IMR-90 (cell line): ENCODE data around the gene OXLD1. TPM values are rescaled to one million over a fixed set of nuclear protein-coding genes. Genes with fewer than 3 reads are reported as not detected.

Experiments
- ATAC-seq: fragments of 200-7000 bp; cut with Tn5 transposase; 2 replicates; pipeline ENCODE4 v1.9.1; 2020; ENCODE audit warnings: low read depth, mild to moderate bottlenecking, moderate library complexity
- BruUV-seq: library from RNA; stranded (reverse); fragments of 400-500 nt; replicated peaks from 2 replicates; lab custom pipeline; 2021; lab: Mats Ljungman, UMichigan
- CTCF ChIA-PET: fragments of 300-600 bp; formaldehyde crosslinking; extraction: SDS; loops from one replicate; lab custom pipeline; 2021; ENCODE audit warnings: antibody characterized with exemption; lab: Yijun Ruan, JAX
- POLR2A ChIA-PET: fragments of 300-600 bp; sonication (Branson Sonifier 250); formaldehyde crosslinking; loops from one replicate; lab custom pipeline; 2022; ENCODE audit warnings: antibody characterized with exemption; ENCODE audit not compliant: unreplicated experiment; lab: Charles Lee
- DNase-seq: peaks from one replicate; pipeline ENCODE4 v3.0.0; 2013
- H2AFZ ChIP-seq: replicated peaks from 2 replicates; pipeline ENCODE3; 2013; ENCODE audit warnings: low read length, mild to moderate bottlenecking; ENCODE audit not compliant: poor library complexity
- H2AK5ac ChIP-seq: 2 replicates; pipeline ENCODE4 v1.6.1; 2013; ENCODE audit warnings: low read depth, low read length, inconsistent platforms
- H2AK9ac ChIP-seq: replicated peaks from 2 replicates; pipeline ENCODE3; 2013; ENCODE audit warnings: mild to moderate bottlenecking, low read depth, low read length, moderate library complexity; ENCODE audit not compliant: poor library complexity
- H2BK120ac ChIP-seq: 2 replicates; pipeline ENCODE4 v1.6.1; 2013; ENCODE audit warnings: low read depth, low read length, inconsistent platforms
- H2BK15ac ChIP-seq: 3 replicates; pipeline ENCODE4 v1.6.1; 2013; ENCODE audit warnings: low read depth, low read length, inconsistent platforms
- H2BK20ac ChIP-seq: 2 replicates; pipeline ENCODE4 v1.6.1; 2013; ENCODE audit warnings: low read depth, mild to moderate bottlenecking, inconsistent platforms, low read length, moderate library complexity
- H2BK5ac ChIP-seq: 2 replicates; pipeline ENCODE4 v1.6.1; 2013; ENCODE audit warnings: mild to moderate bottlenecking, low read depth, low read length, inconsistent platforms; ENCODE audit not compliant: poor library complexity, severe bottlenecking
- H3K14ac ChIP-seq: replicated peaks from 2 replicates; pipeline ENCODE4 v1.6.1; 2013; ENCODE audit warnings: low read depth, low read length, inconsistent platforms
- H3K18ac ChIP-seq: 2 replicates; pipeline ENCODE4 v1.6.1; 2013; ENCODE audit warnings: low read depth, low read length, control low read depth
- H3K23ac ChIP-seq: 2 replicates; pipeline ENCODE4 v1.6.1; 2013; ENCODE audit warnings: low read depth, low read length, inconsistent platforms
- H3K27ac ChIP-seq: 2 replicates; pipeline ENCODE4 v1.5.1; 2013; ENCODE audit warnings: mild to moderate bottlenecking, control low read depth, low read length; ENCODE audit not compliant: insufficient read depth
- H3K27me3 ChIP-seq: 2 replicates; pipeline ENCODE4 v1.6.1; 2013; ENCODE audit warnings: low read length; ENCODE audit not compliant: control insufficient read depth, insufficient read depth
- H3K36me3 ChIP-seq: 2 replicates; pipeline ENCODE4 v1.6.1; 2013; ENCODE audit warnings: low read length, mixed read lengths; ENCODE audit not compliant: control insufficient read depth, insufficient read depth
- H3K4ac ChIP-seq: 2 replicates; pipeline ENCODE4 v1.6.1; 2013; ENCODE audit warnings: low read depth, low read length, inconsistent platforms
- H3K4me1 ChIP-seq: 2 replicates; pipeline ENCODE4 v1.6.1; 2013; ENCODE audit warnings: low read length, mixed read lengths; ENCODE audit not compliant: control insufficient read depth, insufficient read depth
- H3K4me2 ChIP-seq: 2 replicates; pipeline ENCODE4 v1.6.1; 2013; ENCODE audit warnings: low read depth, mild to moderate bottlenecking, control low read depth, low read length, moderate library complexity
- H3K4me3 ChIP-seq: 2 replicates; pipeline ENCODE4 v1.5.1; 2013; ENCODE audit warnings: low read depth, mild to moderate bottlenecking, control low read depth, low read length, moderate library complexity; ENCODE audit not compliant: insufficient read depth
- H3K56ac ChIP-seq: 2 replicates; pipeline ENCODE4 v1.6.1; 2013; ENCODE audit warnings: low read length, inconsistent platforms; ENCODE audit not compliant: insufficient read depth; ENCODE audit errors: extremely low read depth
- H3K79me1 ChIP-seq, 2 experiments: 2 replicates each; pipeline ENCODE4 v1.6.1; 2013; ENCODE audit warnings: low read length in 2 of 2, inconsistent platforms in 1 of 2, low read depth in 1 of 2
- H3K9ac ChIP-seq: 2 replicates; pipeline ENCODE4 v1.6.1; 2013; ENCODE audit warnings: low read depth, low read length, control low read depth
- H3K9me1 ChIP-seq: 2 replicates; pipeline ENCODE4 v1.6.1; 2013; ENCODE audit warnings: low read length, inconsistent platforms; ENCODE audit not compliant: insufficient read depth
- H3K9me3 ChIP-seq: 2 replicates; pipeline ENCODE4 v1.6.1; 2013; ENCODE audit warnings: low read length; ENCODE audit not compliant: control insufficient read depth, insufficient read depth
- H4K20me1 ChIP-seq: 2 replicates; pipeline ENCODE4 v1.6.1; 2013; ENCODE audit warnings: low read length, inconsistent platforms; ENCODE audit not compliant: insufficient read depth
- H4K5ac ChIP-seq: 2 replicates; pipeline ENCODE4 v1.6.1; 2013; ENCODE audit warnings: mild to moderate bottlenecking, low read depth, low read length, control low read depth
- H4K8ac ChIP-seq, 2 experiments: 2 replicates each; pipeline ENCODE4 v1.6.1; 2013; ENCODE audit warnings: low read depth in 2 of 2, low read length in 2 of 2, control low read depth in 1 of 2, inconsistent platforms in 1 of 2
- H4K91ac ChIP-seq: 2 replicates; pipeline ENCODE4 v1.6.1; 2013; ENCODE audit warnings: low read depth, low read length, inconsistent platforms; ENCODE audit not compliant: insufficient read depth
- BHLHE40 ChIP-seq: fragments of 150-350 bp; IDR thresholded peaks from 2 replicates; pipeline ENCODE4 v1.6.1; 2016; ENCODE audit warnings: mild to moderate bottlenecking, low read depth, low read length
- CTCF ChIP-seq: conservative IDR thresholded peaks from 2 replicates; pipeline ENCODE4 v1.5.1; 2012; ENCODE audit warnings: mild to moderate bottlenecking, low read depth, low read length, improper control_type of control experiment
- ELK1 ChIP-seq: fragments of 150-350 bp; IDR thresholded peaks from 2 replicates; pipeline ENCODE4 v1.6.1; 2016; ENCODE audit warnings: low read depth, mild to moderate bottlenecking, low read length, moderate library complexity, borderline replicate concordance
- NFE2L2 ChIP-seq: fragments of 150-350 bp; IDR thresholded peaks from 2 replicates; pipeline ENCODE4 v1.6.1; 2016; ENCODE audit warnings: low read depth, mild to moderate bottlenecking, low read length
- POLR2A ChIP-seq: IDR thresholded peaks from 2 replicates; pipeline ENCODE4 v1.6.1; 2012; ENCODE audit warnings: mild to moderate bottlenecking, low read depth, low read length
- RCOR1 ChIP-seq: IDR thresholded peaks from 2 replicates; pipeline ENCODE4 v1.6.1; 2012; ENCODE audit warnings: mild to moderate bottlenecking, low read length, improper control_type of control experiment; ENCODE audit not compliant: insufficient replicate concordance
- RFX5 ChIP-seq: IDR thresholded peaks from 2 replicates; pipeline ENCODE4 v1.8.0; 2012; ENCODE audit warnings: low read depth, mild to moderate bottlenecking, low read length, moderate library complexity
- SMC3 ChIP-seq: fragments of 150-350 bp; IDR thresholded peaks from 2 replicates; pipeline ENCODE4 v1.6.1; 2016; ENCODE audit warnings: low read depth, mild to moderate bottlenecking, antibody characterized with exemption, low read length, moderate library complexity
- USF2 ChIP-seq: fragments of 150-350 bp; IDR thresholded peaks from 2 replicates; pipeline ENCODE4 v1.6.1; 2017; ENCODE audit warnings: mild to moderate bottlenecking, antibody characterized with exemption, low read length, low read depth
- WGBS, 2 experiments: methylation state at CpG; one replicate each; pipeline versions ENCODE4 v1.1.5 to v1.1.7; 2013; ENCODE audit warnings: missing lambda C conversion rate in 2 of 2; ENCODE audit not compliant: insufficient read length in 1 of 2; ENCODE audit errors: extremely low coverage in 2 of 2; 5-methylcytosine and 5-hydroxymethylcytosine counted together
- dilution Hi-C: fragments of 300-500 bp; cut with HindIII; formaldehyde crosslinking; loops from one replicate; pipeline ENCODE4 v1.14.3; 2018; ENCODE audit warnings: low sequenced_read_pairs; ENCODE audit not compliant: unreplicated experiment
- in situ Hi-C: fragments of 300-500 bp; cut with MboI; formaldehyde crosslinking; loops from 3 replicates; pipeline ENCODE4 v1.14.3; 2019; ENCODE audit warnings: low sequenced_read_pairs, inconsistent platforms, mixed read lengths
- intact Hi-C: fragments of 100-400 bp; cut with micrococcal nuclease; formaldehyde crosslinking; loops from 2 replicates; pipeline ENCODE4 v1.10.0; 2022
- polyA plus RNA-seq, 3 experiments: library from polyadenylated mRNA; depleted of rRNA; stranded (reverse); fragments of >200 nt; gene quantifications; 2 replicates each; pipeline ENCODE4 v1.2.3, GENCODE V29; 2012; ENCODE audit warnings: low replicate concordance in 1 of 3
- total RNA-seq: library from RNA; depleted of rRNA; stranded (reverse); fragments of >200 nt; gene quantifications from 2 replicates; pipeline ENCODE4 v1.2.3, GENCODE V29; 2012

OXLD1 gene
- total and polyA plus RNA-seq, 2 of the 4 experiments (the other 2 are of a cell fraction) = 9.9 to 22.3 TPM

- Histone ChIP-seq H3K4me1 (peaks cover 10% of the 10 kb centered on the region), H3K23ac (peak overlapping the region; percentile 71), H3K4me2 (peak overlapping the region; percentile 95), H4K20me1 (peaks cover 38% of the 10 kb centered on the region), H3K9me1 (peaks cover 6% of the 10 kb centered on the region; the same call in 1 of the 2 replicates), H2BK15ac (no peak overlapping the region), H4K8ac (peak overlapping the region; percentile 77 to 80), H3K4ac (peak overlapping the region; percentile 81), H4K91ac (peak overlapping the region; percentile 47; the same call in 1 of the 2 replicates), H3K36me3 (peaks cover 24% of the 10 kb centered on the region), H3K27me3 (no peaks in the 10 kb centered on the region), H2BK20ac (no peak overlapping the region), H3K14ac (peak overlapping the region; percentile 48), H3K79me1 (peaks cover 26 to 81% of the 10 kb centered on the region in 2 experiments; a peak in 3 of 4 replicates), H3K4me3 (peak overlapping the region; percentile 68), H3K56ac (peak overlapping the region; percentile 24; the same call in 1 of the 2 replicates), H3K18ac (peak overlapping the region; percentile 11; the same call in 1 of the 2 replicates), H2BK120ac (0 out of 2 replicates have a peak overlapping the region, but pooled peaks have one; percentile 5), H3K9ac (peak overlapping the region; percentile 89), H2AK5ac (peak overlapping the region; percentile 90), H2BK5ac (peak overlapping the region; percentile 43), H3K9me3 (no peaks in the 10 kb centered on the region), H4K5ac (peak overlapping the region; percentile 5), H2AFZ (peak overlapping the region; percentile 87), H2AK9ac (peak overlapping the region; percentile 97), H3K27ac (peak overlapping the region; percentile 68)
- WGBS, 2 experiments = 51% methylated on average over 7 of the region's 19 CpGs; no CpG with 5 or more reads in 1 of the 2 experiments
- BruUV-seq = no TSS peak
- in situ Hi-C loops (no loop called here), intact Hi-C loops (no loop called here), dilution Hi-C loops (no loop called here)
- DNase-seq (peak; percentile 28), ATAC-seq (no peak)
- no peak for TF ChIP-seq ELK1
- no peak for TF ChIP-seq CTCF
- TF ChIP-seq SMC3 = no peak
- no peak for TF ChIP-seq BHLHE40
- no peak for TF ChIP-seq NFE2L2
- no peak for TF ChIP-seq USF2
- no peak for TF ChIP-seq POLR2A
- no peak for TF ChIP-seq RCOR1
- TF ChIP-seq RFX5 = no peak
- ChIA-PET CTCF (no interaction called here), POLR2A (no interaction called here)
Measured at GRCh38 chr17:81682565-81683207, 16.3 kb upstream of the OXLD1 start.
